Left lobe of liver (tissue), 2 donors: ENCODE results near the gene CHMP4B. TPM values are rescaled to one million over a fixed set of nuclear protein-coding genes. Genes with fewer than 3 reads are reported as not detected.

ENCODE experiments used
- ATAC-seq: fragments of 200-7000 bp; cut with Tn5 transposase; one replicate; pipeline ENCODE4 v1.9.1; 2020; ENCODE audit warnings: mild to moderate bottlenecking, moderate library complexity
- DNase-seq: peaks from one replicate; pipeline ENCODE4 v3.0.0-alpha.2; 2020; ENCODE audit warnings: low spot score
- total RNA-seq: library from RNA; stranded (reverse); gene quantifications from one replicate; pipeline ENCODE4 v1.2.1, GENCODE V29; 2021
- donor health status: DM: no; HTN: no; CAD: no; lungs with moderate emphysema.
- donor health status: DM: no; HTN: yes; CAD: no.

The CHMP4B gene
- total RNA-seq, 1 donor from 2014 or later: 24.4 TPM

- DNase-seq: no peak
- ATAC-seq: no peak
Measured at GRCh38 chr20:33859751-33860150, 48.6 kb downstream of the CHMP4B start.

- ATAC-seq (no peak), DNase-seq (no peak)
Measured at GRCh38 chr20:33861458-33861857, 50.3 kb downstream of the CHMP4B start.

GRCh38 chr20:33862709-33863403 lies 51.7 kb downstream of the CHMP4B start:
- peak; percentile 51 for ATAC-seq

GRCh38 chr20:33863440-33864323 lies 52.5 kb downstream of the CHMP4B start:
- no peak for DNase-seq

More at GRCh38 chr20:33862709-33863403, 51.7 kb downstream of the CHMP4B start:
- no peak for DNase-seq

GRCh38 chr20:33864324-33864963 lies 53.3 kb downstream of the CHMP4B start:
- DNase-seq (no peak), ATAC-seq (no peak)

More at GRCh38 chr20:33863440-33864323, 52.5 kb downstream of the CHMP4B start:
- ATAC-seq: no peak

GRCh38 chr20:33865761-33866370 lies 54.7 kb downstream of the CHMP4B start:
- ATAC-seq (no peak), DNase-seq (no peak)

- no peak for ATAC-seq
- DNase-seq: no peak
Measured at GRCh38 chr20:33866398-33867100, 55.4 kb downstream of the CHMP4B start.

- ATAC-seq (no peak), DNase-seq (no peak)
Measured at GRCh38 chr20:33868042-33868441, 56.9 kb downstream of the CHMP4B start.

GRCh38 chr20:33868595-33868994 lies 57.4 kb downstream of the CHMP4B start:
- no peak for ATAC-seq
- DNase-seq: no peak

GRCh38 chr20:33869283-33869682 lies 58.1 kb downstream of the CHMP4B start:
- DNase-seq (no peak), ATAC-seq (no peak)

- ATAC-seq: no peak
- DNase-seq: no peak
Measured at GRCh38 chr20:33871362-33871761, 60.2 kb downstream of the CHMP4B start.

GRCh38 chr20:33874129-33874528 lies 63.0 kb downstream of the CHMP4B start:
- DNase-seq (no peak), ATAC-seq (no peak)

- ATAC-seq: no peak
Measured at GRCh38 chr20:33875055-33875454, 63.9 kb downstream of the CHMP4B start.

GRCh38 chr20:33875534-33876026 lies 64.4 kb downstream of the CHMP4B start:
- no peak for ATAC-seq
- no peak for DNase-seq

More at GRCh38 chr20:33875055-33875454, 63.9 kb downstream of the CHMP4B start:
- DNase-seq: no peak

GRCh38 chr20:33878583-33878982 lies 67.4 kb downstream of the CHMP4B start:
- no peak for DNase-seq
- no peak for ATAC-seq

- DNase-seq: no peak
- no peak for ATAC-seq
Measured at GRCh38 chr20:33880396-33880795, 69.2 kb downstream of the CHMP4B start.

GRCh38 chr20:33881989-33882388 lies 70.8 kb downstream of the CHMP4B start:
- ATAC-seq (no peak), DNase-seq (no peak)

GRCh38 chr20:33882481-33882880 lies 71.3 kb downstream of the CHMP4B start:
- ATAC-seq (no peak), DNase-seq (no peak)

GRCh38 chr20:33883164-33883563 lies 72.0 kb downstream of the CHMP4B start:
- no peak for DNase-seq
- no peak for ATAC-seq

- no peak for ATAC-seq
Measured at GRCh38 chr20:33884633-33885032, 73.5 kb downstream of the CHMP4B start.

More at GRCh38 chr20:33884633-33885032, 73.5 kb downstream of the CHMP4B start:
- no peak for DNase-seq
